Measurements from ENCODE around the gene STXBP3. TPM values are rescaled to one million over a fixed set of nuclear protein-coding genes. Genes with fewer than 3 reads are reported as not detected.
"Not testable (repeated sequence)": the region's sequence is repeated elsewhere in the genome, so short reads cannot be mapped to it uniquely, and the experiment has no call there.

STXBP3 gene, protein sequence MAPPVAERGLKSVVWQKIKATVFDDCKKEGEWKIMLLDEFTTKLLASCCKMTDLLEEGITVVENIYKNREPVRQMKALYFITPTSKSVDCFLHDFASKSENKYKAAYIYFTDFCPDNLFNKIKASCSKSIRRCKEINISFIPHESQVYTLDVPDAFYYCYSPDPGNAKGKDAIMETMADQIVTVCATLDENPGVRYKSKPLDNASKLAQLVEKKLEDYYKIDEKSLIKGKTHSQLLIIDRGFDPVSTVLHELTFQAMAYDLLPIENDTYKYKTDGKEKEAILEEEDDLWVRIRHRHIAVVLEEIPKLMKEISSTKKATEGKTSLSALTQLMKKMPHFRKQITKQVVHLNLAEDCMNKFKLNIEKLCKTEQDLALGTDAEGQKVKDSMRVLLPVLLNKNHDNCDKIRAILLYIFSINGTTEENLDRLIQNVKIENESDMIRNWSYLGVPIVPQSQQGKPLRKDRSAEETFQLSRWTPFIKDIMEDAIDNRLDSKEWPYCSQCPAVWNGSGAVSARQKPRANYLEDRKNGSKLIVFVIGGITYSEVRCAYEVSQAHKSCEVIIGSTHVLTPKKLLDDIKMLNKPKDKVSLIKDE
- 69.2 and 76.8 TPM in 2 replicates for total RNA-seq (2014; rRNA removed; shearing (Covaris generic))

DNA sequence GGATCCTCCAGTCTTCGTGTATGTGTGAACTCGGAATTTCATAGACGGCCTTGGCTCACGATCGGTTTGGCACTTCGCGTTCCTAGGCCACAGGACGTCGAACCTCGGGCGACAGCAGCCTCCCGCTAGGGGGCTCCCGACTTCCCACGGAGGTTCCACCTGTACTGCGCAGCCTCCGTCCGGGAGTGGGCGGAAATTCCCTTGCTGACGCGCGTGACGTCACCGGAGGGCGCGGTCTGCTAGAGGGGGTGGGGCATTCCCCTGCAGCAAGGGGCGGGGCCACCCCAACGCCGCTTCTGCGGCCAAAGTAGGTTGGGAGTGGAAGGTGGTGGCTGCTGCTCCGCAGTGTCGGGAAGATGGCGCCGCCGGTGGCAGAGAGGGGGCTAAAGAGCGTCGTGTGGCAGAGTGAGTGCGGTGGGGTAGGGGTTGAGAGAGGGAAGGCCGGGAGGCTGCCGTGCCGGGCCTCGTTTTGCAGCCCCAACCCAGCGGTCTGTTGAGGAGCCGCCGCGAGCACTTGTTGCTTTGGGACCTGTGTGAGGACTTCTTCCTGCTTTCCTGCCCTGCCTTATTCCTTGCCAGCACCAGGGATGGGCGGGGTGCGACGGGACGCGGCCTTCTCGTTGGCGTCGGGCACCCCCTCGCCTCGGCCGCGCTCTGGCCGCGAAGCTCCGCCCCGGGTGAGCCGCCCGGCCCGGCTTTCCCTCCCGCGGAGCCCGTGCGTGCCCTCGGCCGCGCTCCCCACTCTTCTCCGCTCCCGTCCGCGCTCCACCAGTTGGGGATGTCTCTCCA lies at the start of gene STXBP3:
TSS of gene STXBP3 (plus strand) at position 293 of the 789 bp plus-strand sequence. CDS start at position 357, 64 bp downstream.
- DNase-seq (ENCODE audit: low read depth), result peak; percentile 95

- DNase-seq (ENCODE audit: low read depth), result no peak
Observed at GRCh38 chr1:108699375-108700332, 46.8 kb upstream of the STXBP3 start.

DNA sequence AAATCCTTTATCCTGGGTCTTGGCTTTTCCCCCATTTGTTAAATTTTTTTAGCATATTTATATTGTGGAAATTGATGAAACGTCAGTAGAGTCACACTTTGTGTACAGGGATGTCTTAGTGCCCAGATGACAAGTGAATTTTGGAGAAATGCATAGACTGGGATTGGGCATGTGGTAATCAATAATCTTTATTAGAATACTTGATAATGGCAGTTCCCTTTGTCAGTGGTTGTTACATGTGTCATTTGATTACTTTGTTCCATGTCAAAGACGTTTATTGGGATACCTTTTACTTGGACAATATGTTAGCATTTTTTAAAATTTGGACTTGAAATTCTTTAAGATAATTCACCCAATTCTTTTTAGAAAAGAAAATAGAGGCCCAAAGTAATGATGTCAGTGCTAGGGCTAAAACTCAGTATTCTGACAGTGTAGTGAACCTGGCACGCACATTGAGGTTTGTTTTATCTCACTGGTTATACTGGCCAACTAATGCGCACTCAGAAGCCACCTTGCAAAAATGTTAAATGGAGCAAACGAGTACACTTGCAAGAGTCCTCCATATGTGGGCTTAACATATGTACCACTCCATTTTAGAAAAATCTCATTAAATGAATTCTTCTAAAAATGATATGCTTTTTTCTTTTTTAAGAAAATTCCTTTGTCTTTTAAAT lies 45.2 kb upstream of the STXBP3 start:
- no peak for DNase-seq (ENCODE audit: low read depth)

GRCh38 chr1:108702109-108702508 lies 44.4 kb upstream of the STXBP3 start:
- not testable (repeated sequence) for DNase-seq (ENCODE audit: low read depth)

- peak; percentile 24 for DNase-seq (ENCODE audit: low read depth)
Observed at GRCh38 chr1:108703939-108704338, 42.5 kb upstream of the STXBP3 start.

- peak; percentile 65 for DNase-seq (ENCODE audit: low read depth)
Observed at GRCh38 chr1:108704496-108704895, 42.0 kb upstream of the STXBP3 start.

GRCh38 chr1:108706643-108707042 lies 39.8 kb upstream of the STXBP3 start:
- DNase-seq (ENCODE audit: low read depth), result no peak

- peak; percentile 53 for DNase-seq (ENCODE audit: low read depth)
Observed at GRCh38 chr1:108708691-108709660, 37.5 kb upstream of the STXBP3 start.

DNA sequence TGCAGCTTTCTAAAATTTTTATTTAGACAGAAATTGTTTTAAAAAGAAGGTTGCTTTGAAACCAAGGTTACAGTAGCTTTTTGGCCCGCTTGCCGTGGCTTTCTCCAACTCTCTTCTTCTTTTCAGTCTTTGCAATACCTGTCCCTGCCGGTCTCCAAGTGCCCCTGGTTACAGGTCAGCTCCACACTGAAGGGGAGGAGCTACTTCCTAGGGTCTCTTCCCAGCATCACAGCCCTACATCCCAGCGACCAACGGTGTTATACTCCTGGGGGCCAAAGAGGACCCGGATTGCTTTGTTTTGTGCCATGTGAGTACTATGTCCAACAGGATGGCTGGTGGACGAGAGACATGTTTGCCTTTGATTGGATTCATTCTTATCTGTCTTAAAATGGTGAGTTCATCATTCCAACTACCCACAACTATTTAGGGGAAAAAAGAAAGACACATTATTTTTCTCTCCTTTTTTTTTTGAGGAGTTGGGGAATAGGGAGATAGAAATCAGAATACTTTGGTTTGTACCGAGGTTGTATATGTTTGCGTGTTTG lies 33.8 kb upstream of the STXBP3 start, which contains the start of gene FNDC7:
TSS of gene FNDC7 (plus strand) at position 303 of the 545 bp plus-strand sequence. CDS start at position 329, 26 bp downstream.
- DNase-seq (ENCODE audit: low read depth), result no peak

DNA sequence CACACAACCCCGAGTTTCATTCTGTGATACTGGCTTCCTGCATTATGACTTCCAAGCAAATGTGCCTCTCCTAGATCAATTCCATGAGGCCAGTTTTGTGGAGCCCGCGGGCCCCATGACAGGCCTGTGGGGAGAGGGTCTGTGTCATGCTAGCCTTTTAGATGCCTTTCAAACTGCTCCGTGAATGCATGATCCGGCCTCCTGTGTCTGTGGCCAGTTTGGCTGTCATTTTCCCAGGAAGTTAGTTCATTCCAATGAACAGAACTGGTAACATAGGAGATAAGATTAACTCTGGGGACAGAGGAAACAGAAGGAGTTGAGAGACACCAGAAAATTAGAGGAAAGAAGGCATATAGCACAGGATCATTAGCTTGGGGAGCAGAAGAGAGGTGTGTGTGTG lies 30.5 kb upstream of the STXBP3 start:
- DNase-seq (ENCODE audit: low read depth), result no peak

DNA sequence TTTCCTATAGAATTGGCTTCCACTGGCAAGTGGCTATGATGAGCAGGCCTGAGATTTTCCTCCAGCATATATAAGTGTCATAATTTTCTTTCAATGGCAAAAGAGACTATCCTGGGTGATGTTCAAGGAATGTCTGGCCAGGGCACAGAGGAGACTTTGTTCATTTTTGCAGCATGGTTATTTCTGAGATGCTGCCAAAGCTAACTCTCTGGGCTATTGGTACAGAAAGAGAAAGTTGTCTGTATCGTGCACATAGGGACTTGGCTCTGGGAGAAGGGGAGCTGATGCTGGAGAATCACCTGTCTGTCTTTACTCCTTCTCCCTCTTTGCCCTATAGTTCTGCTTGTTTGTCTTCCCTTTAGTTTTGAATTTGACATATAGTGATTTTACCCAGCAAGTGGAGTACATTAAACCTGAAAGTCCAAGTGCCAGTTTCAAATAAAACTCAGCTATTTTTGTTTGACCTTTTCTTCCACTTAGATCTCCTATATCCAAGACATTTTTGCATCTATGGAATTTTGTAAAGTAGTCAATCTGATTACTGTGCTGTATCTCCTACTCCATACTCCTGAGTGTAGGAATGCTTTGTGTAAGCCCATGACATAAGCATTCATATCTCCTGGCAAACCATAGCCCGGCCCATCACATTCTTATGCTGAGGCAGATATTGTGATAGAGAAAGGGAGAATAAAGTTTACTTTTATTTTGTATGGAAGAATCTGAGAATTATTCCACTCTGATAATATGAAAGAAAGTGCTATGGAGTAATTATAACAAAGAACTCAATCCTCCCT lies 29.8 kb upstream of the STXBP3 start:
- DNase-seq (ENCODE audit: low read depth), result no peak

- DNase-seq (ENCODE audit: low read depth), result no peak
Observed at GRCh38 chr1:108717774-108718316, 28.6 kb upstream of the STXBP3 start.

- DNase-seq (ENCODE audit: low read depth), result no peak
Observed at GRCh38 chr1:108718927-108719655, 27.4 kb upstream of the STXBP3 start.

DNA sequence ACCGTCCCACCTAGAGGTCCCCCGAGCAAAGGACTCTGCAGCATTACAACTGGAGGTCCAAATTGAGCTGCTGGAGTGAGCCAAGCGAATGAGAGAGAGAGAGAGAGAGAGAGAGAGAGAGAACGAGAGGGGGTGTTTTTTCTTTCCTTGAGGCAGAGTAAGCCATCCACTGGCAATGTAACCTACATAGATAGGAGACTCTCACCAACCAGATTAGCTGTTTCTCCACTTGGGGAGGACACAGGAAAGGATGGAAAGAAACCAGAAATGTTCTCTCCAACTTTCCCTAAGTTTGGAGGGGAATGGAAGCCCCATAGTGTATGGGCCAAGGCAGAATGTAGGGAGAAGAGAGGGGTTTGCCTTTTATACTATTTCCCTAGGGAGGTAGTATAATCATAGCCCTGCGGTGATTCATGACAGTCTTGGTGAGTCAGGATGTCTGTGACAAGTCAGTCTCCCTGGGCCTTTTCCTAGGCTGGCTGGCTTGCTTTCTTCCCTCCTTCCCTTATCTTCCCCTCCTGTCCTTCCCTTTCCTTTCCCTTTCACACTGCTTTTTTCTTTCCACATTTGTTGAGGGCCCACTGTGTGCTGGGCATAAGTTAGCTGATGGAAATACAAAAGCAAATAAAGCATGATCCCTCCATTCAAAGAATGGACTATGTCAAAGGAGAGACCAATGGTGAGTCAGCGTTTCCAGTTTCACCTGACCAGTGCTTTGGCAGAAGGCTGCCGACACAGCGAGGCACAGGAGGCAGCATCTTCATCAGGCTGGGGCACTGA lies 26.6 kb upstream of the STXBP3 start:
- peak; percentile 88 for DNase-seq (ENCODE audit: low read depth)

GRCh38 chr1:108722292-108722691 lies 24.2 kb upstream of the STXBP3 start:
- DNase-seq (ENCODE audit: low read depth), result no peak

DNA sequence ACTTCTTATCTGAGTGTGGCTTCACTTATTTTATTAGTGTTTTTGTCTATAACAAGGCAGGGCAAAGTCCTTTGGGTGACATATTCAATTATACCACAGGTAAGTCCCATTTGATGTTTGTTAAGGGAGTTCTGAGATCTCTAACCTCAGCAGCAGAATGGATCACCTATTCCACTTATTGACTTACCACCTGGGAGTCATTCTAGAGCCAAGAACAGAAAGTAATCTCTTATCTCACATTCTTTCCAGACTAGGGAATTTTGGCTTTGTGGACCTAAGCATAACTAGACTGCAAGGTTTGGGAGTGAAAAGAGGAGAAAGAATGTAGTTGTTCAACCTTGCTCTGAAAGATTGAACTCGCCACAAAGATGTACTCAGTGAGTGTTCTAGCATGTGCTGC lies 20.6 kb upstream of the STXBP3 start:
- DNase-seq (ENCODE audit: low read depth), result no peak
